ENCODE data around the gene PNPLA6. TPM values are rescaled to one million over a fixed set of nuclear protein-coding genes. Genes with fewer than 3 reads are reported as not detected.

The PNPLA6 gene
- total RNA-seq, 1 experiment from 2014 or later: 217 TPM

DNA sequence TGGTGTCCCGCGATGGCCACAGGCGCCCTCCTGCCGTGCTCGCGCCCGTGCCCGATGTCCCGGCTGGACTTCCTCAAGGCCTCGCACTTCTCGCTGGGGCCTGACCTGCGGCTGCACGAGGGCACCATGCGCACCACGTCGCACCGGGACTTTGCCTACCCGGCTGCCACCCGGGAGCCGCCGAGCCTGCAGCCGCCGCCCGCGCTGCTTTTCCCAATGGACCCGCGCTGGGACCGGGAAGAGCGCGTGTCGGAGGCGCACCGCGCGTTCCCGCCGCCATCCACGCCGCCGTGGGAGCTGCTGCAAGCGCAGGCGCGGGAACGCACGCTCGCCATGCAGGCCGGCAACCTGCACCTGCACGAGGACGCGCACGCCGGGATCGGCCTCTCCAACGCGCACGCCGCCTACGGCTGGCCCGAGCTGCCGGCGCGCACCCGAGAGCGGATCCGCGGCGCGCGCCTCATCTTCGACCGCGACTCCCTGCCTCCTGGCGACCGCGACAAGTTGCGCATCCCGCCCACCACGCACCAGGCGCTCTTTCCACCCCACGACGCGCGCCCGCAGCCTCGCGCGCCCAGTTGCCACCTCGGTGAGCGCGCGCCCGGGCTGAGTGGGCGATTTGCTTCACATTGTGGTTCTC, 34.6 kb upstream of the PNPLA6 start:
- Histone ChIP-seq H3K9me2 (replicated peaks; ENCODE audit: low read length) (no peaks in the 10 kb centered on the region), H3K4me3 (ENCODE audit: low read length) (peak overlapping the region; percentile 53), H2AFZ (ENCODE audit: low read length) (peak overlapping the region; percentile 89), H3K9ac (ENCODE audit: low read length) (peak overlapping the region; percentile 5; the same call in 1 of the 2 replicates), H3K9me3 (ENCODE audit: low read length) (no peaks in the 10 kb centered on the region), H3K36me3 (ENCODE audit: low read depth, low read length) (no peaks in the 10 kb centered on the region), H3K4me2 (ENCODE audit: low read length) (peak overlapping the region; percentile 78), H3K27me3 (ENCODE audit: low read length) (no peaks in the 10 kb centered on the region), H3K79me2 (ENCODE audit: low read length) (no peaks in the 10 kb centered on the region), H3F3A (ENCODE audit: low read length, unreplicated experiment) (no peaks in the 10 kb centered on the region), H3K4me1 (ENCODE audit: insufficient read depth, low read length) (peaks cover 16% of the 10 kb centered on the region), H3K27ac (ENCODE audit: low read length) (no peak overlapping the region), H4K20me1 (ENCODE audit: low read length) (no peaks in the 10 kb centered on the region)
- DNase-seq (peak; percentile 83), ATAC-seq (peak; percentile 55)
- ChIA-PET POLR2A (ENCODE audit: unreplicated experiment) (no interaction called here), CTCF (interaction anchor here (0.6 to 1.0 kb wide), 2 partner anchors 103 to 123 kb away, joined by 3 read pairs; no protein-coding TSS in a partner anchor)
- BruUV-seq (replicated peaks): no TSS peak
- TF ChIP-seq EZH2phosphoT487 (IDR thresholded peaks at IDR 0.05; ENCODE audit: borderline replicate concordance, low read length): no peak
- no peak for TF ChIP-seq EZH2 (IDR thresholded peaks at IDR 0.05; ENCODE audit: low read length, unreplicated experiment)
- no peak for TF ChIP-seq CTCF (conservative IDR thresholded peaks at IDR 0.05; ENCODE audit: low read depth, low read length)
- intact Hi-C loops (cut with micrococcal nuclease): loop anchor here (10.0 kb wide), 1 partner anchor 106 kb away; no protein-coding TSS in a partner anchor

- CTCF ChIA-PET: no interaction called here
These were observed 33.0 kb upstream of the PNPLA6 start for GRCh38 chr19:7502552-7502951.

More at GRCh38 chr19:7502552-7502951, 33.0 kb upstream of the PNPLA6 start:
- POLR2A ChIA-PET (ENCODE audit: unreplicated experiment): no interaction called here
- ATAC-seq: no peak
- peaks cover 19% of the 10 kb centered on the region for H3K4me1 ChIP-seq (ENCODE audit: insufficient read depth, low read length)
- no peaks in the 10 kb centered on the region for H3K79me2 ChIP-seq (ENCODE audit: low read length)
- no peak for DNase-seq
- no peak overlapping the region for H3K4me2 ChIP-seq (ENCODE audit: low read length)
- no peak overlapping the region for H3K9ac ChIP-seq (ENCODE audit: low read length)
- H3K36me3 ChIP-seq (ENCODE audit: low read depth, low read length): no peaks in the 10 kb centered on the region
- no peaks in the 10 kb centered on the region for H3K9me2 ChIP-seq (replicated peaks; ENCODE audit: low read length)
- no peak for TF ChIP-seq CTCF (conservative IDR thresholded peaks at IDR 0.05; ENCODE audit: low read depth, low read length)
- no peak for TF ChIP-seq EZH2 (IDR thresholded peaks at IDR 0.05; ENCODE audit: low read length, unreplicated experiment)
- TF ChIP-seq EZH2phosphoT487 (IDR thresholded peaks at IDR 0.05; ENCODE audit: borderline replicate concordance, low read length): no peak
- H2AFZ ChIP-seq (ENCODE audit: low read length): no peak overlapping the region
- BruUV-seq (replicated peaks): no TSS peak
- H3K27me3 ChIP-seq (ENCODE audit: low read length): no peaks in the 10 kb centered on the region
- no peaks in the 10 kb centered on the region for H4K20me1 ChIP-seq (ENCODE audit: low read length)
- intact Hi-C loops (cut with micrococcal nuclease): loop anchor here (10.0 kb wide), 1 partner anchor 108 kb away; no protein-coding TSS in a partner anchor
- H3K27ac ChIP-seq (ENCODE audit: low read length): no peak overlapping the region
- no peak overlapping the region for H3K4me3 ChIP-seq (ENCODE audit: low read length)
- no peaks in the 10 kb centered on the region for H3K9me3 ChIP-seq (ENCODE audit: low read length)
- H3F3A ChIP-seq (ENCODE audit: low read length, unreplicated experiment): no peaks in the 10 kb centered on the region
